Colonic mucosa (tissue), 4 donors: ENCODE data around the gene LCN15. TPM values are rescaled to one million over a fixed set of nuclear protein-coding genes. Genes with fewer than 3 reads are reported as not detected.

Experiments
- DNase-seq: peaks from one replicate; pipeline ENCODE4 v3.0.0-alpha.2; 2020
- H3K27ac ChIP-seq: fragments of 200-600 bp; one replicate; pipeline ENCODE4 v1.8.0; 2021
- H3K27me3 ChIP-seq: fragments of 200-600 bp; one replicate; pipeline ENCODE4 v1.8.0; 2021
- H3K36me3 ChIP-seq: fragments of 200-600 bp; one replicate; pipeline ENCODE4 v1.8.0; 2021
- H3K4me1 ChIP-seq: fragments of 200-600 bp; one replicate; pipeline ENCODE4 v1.8.0; 2021; ENCODE audit warnings: mild to moderate bottlenecking
- H3K4me3 ChIP-seq: fragments of 200-600 bp; one replicate; pipeline ENCODE4 v1.8.0; 2021
- H3K9ac ChIP-seq, 2 donors: one replicate each; pipeline ENCODE4 v1.7.0; 2013; ENCODE audit warnings: control low read depth in 2 of 2, low read depth in 2 of 2, low read length in 2 of 2
- H3K9me3 ChIP-seq: fragments of 200-600 bp; one replicate; pipeline ENCODE4 v1.8.0; 2021
- CTCF ChIP-seq: fragments of 200-600 bp; IDR thresholded peaks from one replicate; pipeline ENCODE4 v1.8.0; 2022; ENCODE audit warnings: antibody characterized with exemption, mild to moderate bottlenecking
- intact Hi-C: fragments of 100-400 bp; cut with DNase I; formaldehyde crosslinking; loops from one replicate; pipeline ENCODE4 v1.14.1; 2022
- total RNA-seq, 2 donors: library from RNA; stranded (reverse); fragmentation: NEBNext Ultra II Directional in 1 of 2; extraction: Animal tissue kit (Norgen Biotek cat#: 25700) in 1 of 2; gene quantifications; one replicate each; pipeline ENCODE4 v1.2.1, GENCODE V29; 2021
- donor health status: healthy.
- donor health status: DM: no; HTN: no; CAD: no.
- donor health status: DM: no; HTN: no; CAD: no.

Gene LCN15
- total RNA-seq, 2 donors from 2014 or later = 3.4 TPM; not detected in 1

DNA sequence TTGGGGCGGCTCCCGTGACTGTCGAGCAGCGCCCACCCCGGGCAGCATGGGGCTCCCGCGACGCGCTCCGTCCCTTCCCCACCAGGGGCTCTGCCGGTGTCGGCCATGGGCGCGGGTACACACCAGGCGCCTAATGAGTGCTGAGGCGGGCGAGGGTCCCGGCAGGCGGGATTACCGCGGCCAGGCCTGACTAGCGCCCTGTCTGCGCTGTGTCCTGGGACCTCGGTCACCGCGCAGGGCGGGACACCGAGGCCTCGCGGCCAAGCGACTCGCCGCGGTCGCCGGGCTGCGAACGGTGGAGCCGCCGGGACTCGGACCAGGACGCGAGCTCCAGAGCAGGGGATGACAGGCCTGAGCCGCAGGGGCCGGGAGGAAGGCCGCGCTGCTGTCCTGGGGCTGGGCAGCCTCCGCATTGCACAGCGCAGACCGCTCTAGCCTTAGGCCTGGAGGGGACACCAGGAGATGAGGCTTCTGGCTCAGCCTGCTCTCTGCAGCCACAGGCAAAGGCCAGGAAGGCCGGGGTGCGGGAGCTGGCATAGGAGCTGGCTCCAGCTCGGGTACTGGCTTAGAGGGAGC is 35.7 kb downstream of the LCN15 start:
- Histone ChIP-seq H3K4me1 (peaks cover 10% of the 10 kb centered on the region), H3K27ac (peak overlapping the region; percentile 46), H3K9me3 (no peaks in the 10 kb centered on the region), H3K9ac (peak overlapping the region; percentile 89 to 94), H3K36me3 (peaks cover 5% of the 10 kb centered on the region), H3K27me3 (no peaks in the 10 kb centered on the region), H3K4me3 (peak overlapping the region; percentile 90)
- intact Hi-C loops = no loop called here
- DNase-seq = no peak
- TF ChIP-seq CTCF = no peak

- H3K4me3 ChIP-seq = peak overlapping the region; percentile 90
- no peaks in the 10 kb centered on the region for H3K9me3 ChIP-seq
- intact Hi-C loops = no loop called here
- H3K36me3 ChIP-seq = peaks cover 6% of the 10 kb centered on the region
- H3K27me3 ChIP-seq = no peaks in the 10 kb centered on the region
- peak overlapping the region; percentile 89 to 94 for H3K9ac ChIP-seq
- peak; percentile 90 for TF ChIP-seq CTCF
- DNase-seq = peak; percentile 90
- peak overlapping the region; percentile 46 for H3K27ac ChIP-seq
- peaks cover 10% of the 10 kb centered on the region for H3K4me1 ChIP-seq
These were observed 36.2 kb downstream of the LCN15 start for GRCh38 chr9:136728080-136728547.

GRCh38 chr9:136726631-136727191 is 37.6 kb downstream of the LCN15 start:
- Histone ChIP-seq H3K9me3 (no peaks in the 10 kb centered on the region), H3K9ac (peak overlapping the region; percentile 36 to 89), H3K4me3 (peak overlapping the region; percentile 90), H3K27ac (no peak overlapping the region), H3K27me3 (no peaks in the 10 kb centered on the region), H3K36me3 (peaks cover 6% of the 10 kb centered on the region), H3K4me1 (peaks cover 10% of the 10 kb centered on the region)
- DNase-seq = no peak
- TF ChIP-seq CTCF = peak; percentile 48
- intact Hi-C loops = no loop called here

- no peaks in the 10 kb centered on the region for H3K27me3 ChIP-seq
- H3K36me3 ChIP-seq = peaks cover 6% of the 10 kb centered on the region
- no peaks in the 10 kb centered on the region for H3K9me3 ChIP-seq
- H3K4me1 ChIP-seq = peaks cover 10% of the 10 kb centered on the region
- no peak for TF ChIP-seq CTCF
- intact Hi-C loops = no loop called here
- peak overlapping the region in 1 of 2 donors; percentile 89 for H3K9ac ChIP-seq
- no peak overlapping the region for H3K27ac ChIP-seq
- H3K4me3 ChIP-seq = peak overlapping the region; percentile 90
- DNase-seq = no peak
These were observed 38.2 kb downstream of the LCN15 start for GRCh38 chr9:136726118-136726517.

DNA sequence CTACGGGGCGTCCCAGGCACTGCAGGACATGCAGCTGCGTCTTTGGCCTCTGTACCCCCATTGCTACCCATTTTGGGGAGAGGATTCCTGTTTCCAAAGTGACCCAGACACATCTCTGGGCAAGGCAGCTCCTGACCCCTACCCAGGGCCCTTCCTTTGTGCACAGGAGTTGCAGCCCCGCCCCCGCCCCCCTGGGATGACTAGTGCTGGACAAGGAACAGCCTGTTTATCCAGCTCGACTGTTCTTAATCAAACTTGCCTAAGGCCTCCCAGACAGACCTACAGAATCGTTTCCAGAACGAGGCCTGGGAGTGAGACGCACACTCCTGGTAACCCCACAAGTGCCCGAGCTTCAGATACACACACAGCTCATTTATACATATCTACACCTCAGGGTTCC is 38.7 kb downstream of the LCN15 start:
- no peak for TF ChIP-seq CTCF
- no peak overlapping the region for H3K9ac ChIP-seq
- H3K9me3 ChIP-seq = no peaks in the 10 kb centered on the region
- H3K27me3 ChIP-seq = no peaks in the 10 kb centered on the region
- no peak overlapping the region for H3K27ac ChIP-seq
- intact Hi-C loops = no loop called here
- H3K36me3 ChIP-seq = peaks cover 6% of the 10 kb centered on the region
- H3K4me1 ChIP-seq = peaks cover 10% of the 10 kb centered on the region
- H3K4me3 ChIP-seq = peak overlapping the region; percentile 90
- DNase-seq = no peak
